Measurements from ENCODE around the gene IRF2.

GRCh38 chr4:184472614-184473498 is 1.5 kb downstream of the IRF2 start:
- TF ChIP-seq KDM5A (IDR thresholded peaks at IDR 0.05) (no peak), ZNF302 (CRISPR knock-in tag; IDR thresholded peaks at IDR 0.05) (no peak), CTCF (IDR thresholded peaks at IDR 0.05) (no peak), SMC3 (IDR thresholded peaks at IDR 0.05) (0 out of 3 replicates have a peak, but pooled peaks have one; percentile 5), POLR2AphosphoS2 (conservative IDR thresholded peaks at IDR 0.05; ENCODE audit: low read length) (no peak), MAFK (IDR thresholded peaks at IDR 0.05; ENCODE audit: partially characterized antibody) (no peak), NR3C1 (IDR thresholded peaks at IDR 0.05) (no peak), USF2 (IDR thresholded peaks at IDR 0.05) (no peak)
